CD14-positive monocyte (primary cell): Measurements from ENCODE around the gene CCDC174. TPM values are rescaled to one million over a fixed set of nuclear protein-coding genes. Genes with fewer than 3 reads are reported as not detected.

Experiments
- DNase-seq, 3 donors: peaks; one replicate each; pipeline ENCODE4 v3.0.0-alpha.2; 2011 to 2022
- H2AFZ ChIP-seq: 2 replicates; pipeline ENCODE4 v1.6.0; 2012; ENCODE audit warnings: mild to moderate bottlenecking, low read depth, low read length, inconsistent platforms; ENCODE audit not compliant: insufficient read depth, poor library complexity, severe bottlenecking
- H3K27ac ChIP-seq, 2 donors: 1 replicate in 1 of 2; 2 replicates in 1 of 2; pipeline ENCODE4 v1.5.1; 2012 to 2013; ENCODE audit warnings: low read length in 2 of 2, control low read depth in 1 of 2, inconsistent platforms in 1 of 2, low read depth in 1 of 2, mild to moderate bottlenecking in 1 of 2
- H3K27me3 ChIP-seq, 2 donors: one replicate each; pipeline versions ENCODE4 v1.6.0 to v1.6.1; 2011 to 2013; ENCODE audit warnings: low read length in 2 of 2; ENCODE audit not compliant: control insufficient read depth in 2 of 2, insufficient read depth in 2 of 2
- H3K36me3 ChIP-seq, 2 donors: replicated peaks in 1 of 2; 1 replicate in 1 of 2; 2 replicates in 1 of 2; pipeline versions ENCODE4 v1.5.1 to v1.6.1; 2012 to 2013; ENCODE audit warnings: low read length in 2 of 2, control low read depth in 1 of 2, inconsistent platforms in 1 of 2, mild to moderate bottlenecking in 1 of 2; ENCODE audit not compliant: insufficient read depth in 2 of 2, control insufficient read depth in 1 of 2
- H3K4me1 ChIP-seq, 2 donors: 1 replicate in 1 of 2; 2 replicates in 1 of 2; pipeline versions ENCODE4 v1.5.1 to v1.6.1; 2012 to 2013; ENCODE audit warnings: low read length in 2 of 2, control low read depth in 1 of 2, inconsistent platforms in 1 of 2, mild to moderate bottlenecking in 1 of 2, moderate library complexity in 1 of 2; ENCODE audit not compliant: insufficient read depth in 2 of 2, control insufficient read depth in 1 of 2
- H3K4me2 ChIP-seq: replicated peaks from 2 replicates; pipeline ENCODE3; 2012; ENCODE audit warnings: low read length, moderate library complexity, mild to moderate bottlenecking; ENCODE audit not compliant: poor library complexity, severe bottlenecking; ENCODE audit errors: extremely low read depth
- H3K4me3 ChIP-seq, 3 experiments: fragments of 200-600 bp in 1 of 3; sonication (generic) in 1 of 3; replicated peaks in 1 of 3; 1 replicate in 2 of 3; 2 replicates in 1 of 3; pipeline ENCODE4 v1.5.1; 2011 to 2013; ENCODE audit warnings: low read length in 3 of 3, mild to moderate bottlenecking in 3 of 3, control low read depth in 2 of 3, low read depth in 2 of 3, inconsistent platforms in 1 of 3, moderate library complexity in 1 of 3
- H3K79me2 ChIP-seq: 2 replicates; pipeline ENCODE4 v1.6.0; 2012; ENCODE audit warnings: mild to moderate bottlenecking, control low read depth, inconsistent platforms, low read length, moderate library complexity; ENCODE audit not compliant: insufficient read depth
- H3K9ac ChIP-seq: 2 replicates; pipeline ENCODE4 v1.6.0; 2017; ENCODE audit warnings: low read length, mild to moderate bottlenecking; ENCODE audit not compliant: insufficient read depth, poor library complexity, severe bottlenecking
- H3K9me3 ChIP-seq, 2 donors: replicated peaks in 1 of 2; 1 replicate in 1 of 2; 2 replicates in 1 of 2; pipeline versions ENCODE4 v1.5.1 to v1.6.1; 2012 to 2013; ENCODE audit warnings: low read length in 2 of 2, control low read depth in 1 of 2; ENCODE audit not compliant: control insufficient read depth in 1 of 2, insufficient read depth in 1 of 2
- H4K20me1 ChIP-seq: 2 replicates; pipeline ENCODE4 v1.6.0; 2012; ENCODE audit warnings: mild to moderate bottlenecking, low read length, control low read depth, moderate library complexity; ENCODE audit not compliant: insufficient read depth
- H3K27ac Mint-ChIP-seq, 7 donors: one replicate each; pipeline ENCODE4 v1.8.0; 2020; ENCODE audit warnings: mild to moderate bottlenecking in 7 of 7, mixed read lengths in 7 of 7, moderate library complexity in 6 of 7, inconsistent platforms in 2 of 7
- H3K27me3 Mint-ChIP-seq, 3 donors: one replicate each; pipeline ENCODE4 v1.8.0; 2021 to 2022; ENCODE audit warnings: low read depth in 3 of 3, mild to moderate bottlenecking in 3 of 3, mixed read lengths in 3 of 3, moderate library complexity in 3 of 3, inconsistent platforms in 1 of 3
- H3K36me3 Mint-ChIP-seq, 2 donors: one replicate each; pipeline ENCODE4 v1.8.0; 2020; ENCODE audit warnings: mixed read lengths in 2 of 2, inconsistent platforms in 1 of 2, mild to moderate bottlenecking in 1 of 2
- H3K4me1 Mint-ChIP-seq: one replicate; pipeline ENCODE4 v1.8.0; 2020; ENCODE audit warnings: mild to moderate bottlenecking, mixed read lengths
- H3K4me3 Mint-ChIP-seq, 2 donors: one replicate each; pipeline ENCODE4 v1.8.0; 2020; ENCODE audit warnings: mild to moderate bottlenecking in 2 of 2, mixed read lengths in 2 of 2, moderate library complexity in 1 of 2
- H3K9me3 Mint-ChIP-seq, 7 donors: one replicate each; pipeline ENCODE4 v1.8.0; 2020 to 2022; ENCODE audit warnings: mixed read lengths in 7 of 7, mild to moderate bottlenecking in 6 of 7, moderate library complexity in 6 of 7, inconsistent platforms in 2 of 7
- CTCF ChIP-seq: fragments of 200-600 bp; IDR thresholded peaks from one replicate; pipeline ENCODE4 v1.8.0; 2022; ENCODE audit warnings: antibody characterized with exemption, mild to moderate bottlenecking
- WGBS: methylation state at CpG from one replicate; pipeline ENCODE4 v1.1.5; 2013; ENCODE audit warnings: missing lambda C conversion rate; ENCODE audit not compliant: insufficient coverage; 5-methylcytosine and 5-hydroxymethylcytosine counted together
- intact Hi-C, 2 donors: fragments of 100-400 bp; cut with micrococcal nuclease; formaldehyde crosslinking; loops; one replicate each; pipeline versions ENCODE4 v1.15.0 to v1.15.1; 2023
- polyA plus RNA-seq, 3 donors: library from polyadenylated mRNA; depleted of rRNA in 1 of 3; unstranded in 2 of 3; stranded (reverse) in 1 of 3; fragments of 300-500 nt in 2 of 3; fragments of >200 nt in 1 of 3; fragmentation: Illumina TruSeq in 2 of 3; gene quantifications; 1 replicate in 2 of 3; 2 replicates in 1 of 3; pipeline ENCODE4 v1.2.3, GENCODE V29; 2012 to 2021

The CCDC174 gene
- polyA plus RNA-seq, 3 donors: 6.2 to 7.9 (median 7.4) TPM

GRCh38 chr3:14625443-14625842, 26.1 kb upstream of the CCDC174 start:
- no peaks in the 10 kb centered on the region for H3K27me3 ChIP-seq
- no peaks in the 10 kb centered on the region for H3K4me1 ChIP-seq
- no peak overlapping the region for H3K4me3 ChIP-seq
- no peaks in the 10 kb centered on the region for H3K79me2 ChIP-seq
- peaks cover 8 to 20% (median 11%) of the 10 kb centered on the region in 3 donors for H3K27me3 Mint-ChIP-seq
- no peak for DNase-seq
- no peak overlapping the region for H3K27ac Mint-ChIP-seq
- H3K4me2 ChIP-seq: no peak overlapping the region
- TF ChIP-seq CTCF: no peak
- intact Hi-C loops: no loop called here
- H3K9ac ChIP-seq: no peak overlapping the region
- no peaks in the 10 kb centered on the region for H3K36me3 Mint-ChIP-seq
- H3K9me3 Mint-ChIP-seq: peaks cover 0 to 9% (median 0%) of the 10 kb centered on the region in 7 donors
- H3K9me3 ChIP-seq: no peaks in the 10 kb centered on the region
- no peak overlapping the region for H2AFZ ChIP-seq
- no peaks in the 10 kb centered on the region for H3K4me1 Mint-ChIP-seq
- H4K20me1 ChIP-seq: no peaks in the 10 kb centered on the region
- H3K4me3 Mint-ChIP-seq: no peak overlapping the region
- 86% methylated on average over 5 of the region's 6 CpGs for WGBS
- H3K36me3 ChIP-seq: no peaks in the 10 kb centered on the region
- H3K27ac ChIP-seq: no peak overlapping the region

- no peaks in the 10 kb centered on the region for H3K9me3 ChIP-seq
- no peaks in the 10 kb centered on the region for H3K36me3 ChIP-seq
- H2AFZ ChIP-seq: no peak overlapping the region
- Mint-ChIP-seq H3K9me3 (peaks cover 0 to 9% (median 0%) of the 10 kb centered on the region in 7 donors), H3K4me1 (no peaks in the 10 kb centered on the region), H3K4me3 (no peak overlapping the region), H3K27me3 (peaks cover 8 to 20% (median 11%) of the 10 kb centered on the region in 3 donors), H3K27ac (no peak overlapping the region), H3K36me3 (no peaks in the 10 kb centered on the region)
- H3K79me2 ChIP-seq: no peaks in the 10 kb centered on the region
- no peak overlapping the region for H3K27ac ChIP-seq
- no peak overlapping the region for H3K9ac ChIP-seq
- intact Hi-C loops: no loop called here
- 100% methylated on average over 1 of the region's 6 CpGs for WGBS
- no peaks in the 10 kb centered on the region for H3K27me3 ChIP-seq
- TF ChIP-seq CTCF: no peak
- no peak overlapping the region for H3K4me3 ChIP-seq
- no peak overlapping the region for H3K4me2 ChIP-seq
- H3K4me1 ChIP-seq: no peaks in the 10 kb centered on the region
- no peak for DNase-seq
- H4K20me1 ChIP-seq: no peaks in the 10 kb centered on the region
These were observed 23.7 kb upstream of the CCDC174 start for GRCh38 chr3:14627815-14628214.
